ENCODE results near the gene NPAS1.

DNA sequence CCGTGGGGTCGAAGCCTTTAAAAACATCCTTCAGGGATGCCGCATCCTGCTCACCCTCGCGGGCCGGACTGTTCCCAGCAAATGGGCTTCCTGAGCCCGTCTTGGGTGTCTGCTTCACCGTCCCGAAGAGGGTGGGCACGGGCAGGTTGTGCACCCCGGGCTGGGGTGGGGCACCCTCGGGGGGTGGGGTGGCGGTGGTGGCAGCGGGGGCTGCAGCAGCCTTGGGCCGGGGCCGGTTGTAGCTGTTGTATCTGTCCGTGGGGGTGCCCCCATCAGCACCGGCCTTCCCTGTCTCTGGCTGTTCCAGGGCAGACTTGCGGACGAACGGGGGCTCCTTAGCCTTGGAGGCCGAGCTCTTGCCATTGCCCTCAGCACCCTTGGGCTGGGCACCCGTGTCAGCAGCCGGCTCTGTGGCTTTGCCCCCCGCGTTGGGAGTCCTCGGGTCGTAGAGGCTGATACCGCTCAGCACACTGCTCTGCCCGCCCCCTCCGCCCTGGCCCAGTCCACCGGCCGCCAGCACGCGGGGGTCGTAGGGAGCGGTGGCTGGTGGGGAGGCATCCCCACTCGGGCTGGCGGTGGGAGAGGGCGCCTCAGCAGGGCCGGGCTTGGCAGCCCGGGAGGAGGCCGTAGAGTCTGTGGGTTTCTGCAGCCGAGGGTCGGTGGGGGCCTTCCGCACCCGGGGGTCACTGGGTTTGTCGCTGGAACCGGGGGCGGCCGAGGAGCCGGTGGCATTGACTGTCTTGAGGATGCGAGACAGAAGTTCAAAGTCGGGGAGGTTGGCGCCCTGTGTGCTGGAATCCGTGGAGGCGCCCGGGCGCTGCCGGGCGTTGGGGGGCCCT lies 47.0 kb downstream of the NPAS1 start:
- no peak for TF ChIP-seq EGR1 (IDR thresholded peaks at IDR 0.05; ENCODE audit: low read depth)
- no peak for TF ChIP-seq POLR2AphosphoS5 (IDR thresholded peaks at IDR 0.05; ENCODE audit: low read depth, low read length)
